Measurements from ENCODE around the gene ERG28.
A peak's percentile ranks its signal among the peaks of the same experiment; 100 is the strongest.

The ERG28 gene

GRCh38 chr14:75658957-75659356 is 1.7 kb downstream of the ERG28 start:
- DNase-seq, result no peak

- no peak for DNase-seq
These were observed 3.3 kb downstream of the ERG28 start for GRCh38 chr14:75657331-75657730.

- DNase-seq, result no peak
These were observed 5.4 kb downstream of the ERG28 start for GRCh38 chr14:75655235-75655634.

- DNase-seq, result peak; percentile 81 to 82
These were observed 6.4 kb downstream of the ERG28 start for GRCh38 chr14:75654127-75654732.

- DNase-seq, result no peak
These were observed 7.1 kb downstream of the ERG28 start for GRCh38 chr14:75653563-75653962.

- no peak for DNase-seq
These were observed 10.2 kb downstream of the ERG28 start for GRCh38 chr14:75650253-75651058.

- DNase-seq, result no peak
These were observed 10.9 kb downstream of the ERG28 start for GRCh38 chr14:75649773-75650172.

- DNase-seq, result no peak
These were observed 11.3 kb downstream of the ERG28 start for GRCh38 chr14:75649337-75649736.

GRCh38 chr14:75648066-75648838 is 12.4 kb downstream of the ERG28 start:
- DNase-seq, result no peak

GRCh38 chr14:75647640-75648039 is 13.0 kb downstream of the ERG28 start:
- no peak for DNase-seq

GRCh38 chr14:75646762-75647161 is 13.9 kb downstream of the ERG28 start:
- DNase-seq, result no peak

GRCh38 chr14:75645056-75645455 is 15.6 kb downstream of the ERG28 start:
- no peak for DNase-seq

- DNase-seq, result no peak
These were observed 16.7 kb downstream of the ERG28 start for GRCh38 chr14:75643985-75644384.

GRCh38 chr14:75640876-75641275 is 19.8 kb downstream of the ERG28 start:
- no peak for DNase-seq

GRCh38 chr14:75636100-75636692 is 24.5 kb downstream of the ERG28 start:
- no peak for DNase-seq

- DNase-seq, result no peak
These were observed 25.8 kb downstream of the ERG28 start for GRCh38 chr14:75634848-75635247.

- no peak for DNase-seq
These were observed 29.2 kb downstream of the ERG28 start for GRCh38 chr14:75631453-75631831.

- no peak for DNase-seq
These were observed 29.8 kb downstream of the ERG28 start for GRCh38 chr14:75630695-75631452.

- DNase-seq, result no peak
These were observed 31.9 kb downstream of the ERG28 start for GRCh38 chr14:75628816-75629215.

- DNase-seq, result no peak
These were observed 33.3 kb downstream of the ERG28 start for GRCh38 chr14:75627406-75627805.

- DNase-seq, result peak; percentile 36 to 55
These were observed 33.8 kb downstream of the ERG28 start for GRCh38 chr14:75626863-75627262.

- peak; percentile 40 to 50 for DNase-seq
These were observed 34.3 kb downstream of the ERG28 start for GRCh38 chr14:75626396-75626795.
